ENCODE data around the gene RAX2. TPM values are rescaled to one million over a fixed set of nuclear protein-coding genes. Genes with fewer than 3 reads are reported as not detected.

Gene RAX2
- total and polyA plus RNA-seq, 2 experiments from 2014 or later, result 0.22 TPM; not detected in 1

DNA sequence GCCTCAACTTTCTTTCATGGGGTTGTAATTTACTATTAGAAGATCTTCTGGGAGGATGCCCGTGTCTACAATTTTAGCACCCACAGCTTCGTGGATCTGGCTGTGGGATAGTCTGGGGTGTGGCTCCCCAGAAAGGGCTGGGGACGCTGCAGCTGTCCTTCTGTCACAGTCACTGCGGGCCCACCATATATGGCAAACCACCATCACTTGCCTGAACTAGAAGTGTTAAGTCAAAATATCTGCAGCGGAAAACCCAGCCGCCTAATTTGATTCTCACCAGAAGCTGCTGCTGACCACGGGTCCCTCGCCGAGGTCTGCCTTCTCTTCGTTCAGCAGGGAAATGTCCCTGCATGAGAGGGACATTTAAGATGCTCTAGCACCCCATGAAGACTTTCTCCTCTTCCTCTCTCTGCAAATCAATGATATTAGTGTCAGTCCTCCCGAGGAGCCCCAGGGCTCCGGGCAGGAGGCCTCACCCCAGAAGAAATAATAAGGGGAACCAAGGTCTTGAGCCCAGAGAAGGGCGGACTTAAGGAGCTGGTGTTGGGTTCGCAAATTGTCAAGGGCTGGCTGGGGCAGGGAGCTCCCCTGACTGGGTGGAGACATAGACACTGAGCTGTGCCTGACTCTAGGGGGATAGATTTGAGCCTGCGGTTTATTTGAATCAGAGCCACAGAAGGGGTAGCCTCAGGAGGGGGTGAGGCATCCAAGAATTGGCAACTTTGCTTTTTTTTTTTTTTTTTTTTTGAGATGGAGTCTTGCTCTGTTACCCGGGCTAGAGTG lies 17.2 kb upstream of the RAX2 start:
- no peaks in the 10 kb centered on the region for H4K20me1 ChIP-seq (ENCODE audit: insufficient read depth, poor library complexity, severe bottlenecking)
- H3K4me3 ChIP-seq, result no peak overlapping the region
- peaks cover 27% of the 10 kb centered on the region for H3K27me3 ChIP-seq
- no peaks in the 10 kb centered on the region for H3K79me2 ChIP-seq
- WGBS (ENCODE audit: low lambda C conversion rate, missing lambda C conversion rate), result 69% methylated on average over 16 of the region's 16 CpGs
- no peak for TF ChIP-seq EZH2phosphoT487 (IDR thresholded peaks at IDR 0.05; ENCODE audit: low read depth, severe bottlenecking, unreplicated experiment)
- TF ChIP-seq, protein P1, sequence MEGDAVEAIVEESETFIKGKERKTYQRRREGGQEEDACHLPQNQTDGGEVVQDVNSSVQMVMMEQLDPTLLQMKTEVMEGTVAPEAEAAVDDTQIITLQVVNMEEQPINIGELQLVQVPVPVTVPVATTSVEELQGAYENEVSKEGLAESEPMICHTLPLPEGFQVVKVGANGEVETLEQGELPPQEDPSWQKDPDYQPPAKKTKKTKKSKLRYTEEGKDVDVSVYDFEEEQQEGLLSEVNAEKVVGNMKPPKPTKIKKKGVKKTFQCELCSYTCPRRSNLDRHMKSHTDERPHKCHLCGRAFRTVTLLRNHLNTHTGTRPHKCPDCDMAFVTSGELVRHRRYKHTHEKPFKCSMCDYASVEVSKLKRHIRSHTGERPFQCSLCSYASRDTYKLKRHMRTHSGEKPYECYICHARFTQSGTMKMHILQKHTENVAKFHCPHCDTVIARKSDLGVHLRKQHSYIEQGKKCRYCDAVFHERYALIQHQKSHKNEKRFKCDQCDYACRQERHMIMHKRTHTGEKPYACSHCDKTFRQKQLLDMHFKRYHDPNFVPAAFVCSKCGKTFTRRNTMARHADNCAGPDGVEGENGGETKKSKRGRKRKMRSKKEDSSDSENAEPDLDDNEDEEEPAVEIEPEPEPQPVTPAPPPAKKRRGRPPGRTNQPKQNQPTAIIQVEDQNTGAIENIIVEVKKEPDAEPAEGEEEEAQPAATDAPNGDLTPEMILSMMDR (IDR thresholded peaks at IDR 0.05; ENCODE audit: poor library complexity), result no peak
- TF ChIP-seq EZH2 (IDR thresholded peaks at IDR 0.05; ENCODE audit: borderline replicate concordance), result no peak
- H2AFZ ChIP-seq, result no peak overlapping the region
- no peaks in the 10 kb centered on the region for H3K36me3 ChIP-seq (replicated peaks; ENCODE audit: insufficient read depth, low read depth)
- H3K9me3 ChIP-seq (ENCODE audit: low read depth), result no peaks in the 10 kb centered on the region
- H3K9me2 ChIP-seq (replicated peaks; ENCODE audit: insufficient read depth), result no peaks in the 10 kb centered on the region
- no peak for DNase-seq (ENCODE audit: low spot score)
- no peaks in the 10 kb centered on the region for H3K4me1 ChIP-seq (ENCODE audit: insufficient read depth)
- no peak overlapping the region for H3K4me2 ChIP-seq
- no peak overlapping the region for H3K27ac ChIP-seq

DNA sequence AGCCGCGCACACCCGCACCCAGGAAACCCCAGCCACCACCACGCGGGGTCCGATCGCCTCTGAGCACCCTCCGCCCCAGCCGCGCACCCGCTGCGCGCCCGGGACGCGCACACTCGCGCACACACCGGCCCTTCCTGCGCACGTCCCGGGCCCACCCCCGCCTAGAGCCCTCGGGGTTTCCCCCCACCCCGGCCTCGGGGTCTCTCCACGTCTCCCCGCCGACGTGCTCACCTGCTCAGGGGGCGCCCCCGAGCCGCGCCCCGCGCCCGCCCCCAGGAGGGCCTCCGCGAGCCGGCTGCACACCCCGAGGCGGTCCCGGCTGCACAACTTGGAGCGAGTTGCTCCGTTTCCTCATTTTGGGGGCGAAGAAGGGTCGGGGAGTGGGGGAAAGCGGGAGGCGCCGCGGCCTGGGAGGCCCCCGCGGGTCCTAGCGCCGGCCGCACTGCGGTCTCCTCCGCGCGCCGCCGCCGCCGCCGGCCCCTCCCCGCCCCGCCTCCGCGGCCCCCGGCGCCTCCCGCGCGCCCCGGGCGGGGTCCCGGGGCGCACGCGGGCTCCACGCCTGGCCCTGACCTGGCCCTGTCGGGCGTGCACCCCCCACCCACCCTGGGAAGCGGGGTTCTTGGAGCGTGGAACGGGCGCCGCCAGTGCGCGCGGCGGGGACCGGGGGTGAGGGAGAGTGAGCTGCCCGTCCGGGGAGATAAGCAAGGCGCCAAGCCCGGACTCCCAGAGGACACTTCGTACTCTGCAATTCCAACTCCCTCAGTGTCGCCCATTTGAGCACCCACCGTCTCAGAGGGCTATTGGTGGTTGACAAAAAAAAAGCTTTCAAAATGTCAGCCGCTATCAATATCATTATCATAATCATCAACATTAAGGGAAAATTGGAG lies 14.2 kb upstream of the RAX2 start, which contains the start of gene MATK:
MATK (minus strand) TSS at position 444 of the 887 bp plus-strand sequence. CDS start 1,246 bp downstream, outside the sequence.
- no peaks in the 10 kb centered on the region for H3K4me1 ChIP-seq (ENCODE audit: insufficient read depth)
- H4K20me1 ChIP-seq (ENCODE audit: insufficient read depth, poor library complexity, severe bottlenecking), result no peaks in the 10 kb centered on the region
- H3K36me3 ChIP-seq (replicated peaks; ENCODE audit: insufficient read depth, low read depth), result no peaks in the 10 kb centered on the region
- H3K9me2 ChIP-seq (replicated peaks; ENCODE audit: insufficient read depth), result no peaks in the 10 kb centered on the region
- TF ChIP-seq EZH2phosphoT487 (IDR thresholded peaks at IDR 0.05; ENCODE audit: low read depth, severe bottlenecking, unreplicated experiment) (no peak), EZH2 (IDR thresholded peaks at IDR 0.05; ENCODE audit: borderline replicate concordance) (no peak)
- TF ChIP-seq, protein P1 (IDR thresholded peaks at IDR 0.05; ENCODE audit: poor library complexity), result no peak
- no peak within 1 kb of the TSS for H3K27ac ChIP-seq
- peaks cover 30% of the 10 kb centered on the region for H3K27me3 ChIP-seq
- no peak for DNase-seq (ENCODE audit: low spot score)
- WGBS (ENCODE audit: low lambda C conversion rate, missing lambda C conversion rate), result 27% methylated on average over 23 of the region's 101 CpGs
- H3K79me2 ChIP-seq, result no peaks in the 10 kb centered on the region
- H3K9me3 ChIP-seq (ENCODE audit: low read depth), result peaks cover 2% of the 10 kb centered on the region
- H2AFZ ChIP-seq, result no peak within 1 kb of the TSS
- H3K4me3 ChIP-seq, result no peak within 1 kb of the TSS
- H3K4me2 ChIP-seq, result peak within 1 kb of the TSS; percentile 86

DNA sequence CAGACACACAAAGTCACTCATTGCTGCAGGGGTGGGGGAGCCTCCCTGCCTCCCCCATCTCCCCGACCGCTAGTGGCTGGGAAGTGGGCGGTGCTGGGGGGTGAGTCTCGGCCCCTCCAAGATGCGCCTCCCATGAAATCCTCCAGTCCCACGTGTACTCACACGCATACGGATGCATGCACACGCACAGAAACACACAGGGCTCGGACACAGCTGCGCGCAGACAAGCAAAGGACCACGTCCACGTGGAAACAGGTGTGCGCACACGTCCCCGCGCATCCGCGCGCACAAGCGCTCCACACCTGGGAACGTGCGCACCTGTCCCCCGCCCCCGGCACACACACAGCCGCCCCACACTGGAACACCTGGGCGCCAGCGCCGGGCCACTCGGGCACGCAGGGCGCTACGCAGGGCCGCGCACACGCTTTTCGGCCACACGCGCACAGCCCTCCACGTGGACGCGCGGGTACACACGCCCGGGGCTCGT lies 13.5 kb upstream of the RAX2 start:
- Histone ChIP-seq H3K27me3 (peaks cover 30% of the 10 kb centered on the region), H3K79me2 (no peaks in the 10 kb centered on the region), H3K4me3 (no peak overlapping the region), H3K36me3 (replicated peaks; ENCODE audit: insufficient read depth, low read depth) (no peaks in the 10 kb centered on the region), H4K20me1 (ENCODE audit: insufficient read depth, poor library complexity, severe bottlenecking) (no peaks in the 10 kb centered on the region), H3K4me1 (ENCODE audit: insufficient read depth) (no peaks in the 10 kb centered on the region), H2AFZ (no peak overlapping the region), H3K27ac (no peak overlapping the region), H3K9me2 (replicated peaks; ENCODE audit: insufficient read depth) (no peaks in the 10 kb centered on the region), H3K9me3 (ENCODE audit: low read depth) (peaks cover 2% of the 10 kb centered on the region), H3K4me2 (peak overlapping the region; percentile 86)
- TF ChIP-seq, protein P1 (IDR thresholded peaks at IDR 0.05; ENCODE audit: poor library complexity), result no peak
- no peak for TF ChIP-seq EZH2 (IDR thresholded peaks at IDR 0.05; ENCODE audit: borderline replicate concordance)
- TF ChIP-seq EZH2phosphoT487 (IDR thresholded peaks at IDR 0.05; ENCODE audit: low read depth, severe bottlenecking, unreplicated experiment), result no peak
- no peak for DNase-seq (ENCODE audit: low spot score)
- 6% methylated on average over 40 of the region's 47 CpGs for WGBS (ENCODE audit: low lambda C conversion rate, missing lambda C conversion rate)

Data from hepatocyte (in vitro differentiated cells).